SU-DHL-6 (cell line): Measurements from ENCODE around the gene SMPDL3A.

Source experiments
- H2AFZ ChIP-seq: fragments of 200-600 bp; sonication (generic); 2 replicates; pipeline ENCODE4 v1.6.1; 2014; ENCODE audit warnings: low read depth, mild to moderate bottlenecking, moderate library complexity, mixed read lengths, antibody characterized with exemption, low read length; ENCODE audit not compliant: severe bottlenecking
- H3F3A ChIP-seq: fragments of 200-600 bp; shearing (Covaris generic); 2 replicates; pipeline ENCODE4 v1.6.0; 2016; ENCODE audit warnings: antibody characterized with exemption, mild to moderate bottlenecking; ENCODE audit not compliant: insufficient read depth
- H3K27ac ChIP-seq: fragments of 200-600 bp; sonication (generic); 2 replicates; pipeline ENCODE4 v1.5.1; 2016; ENCODE audit warnings: low read depth, mild to moderate bottlenecking, low read length, moderate library complexity, mixed read lengths
- H3K27me3 ChIP-seq: fragments of 200-600 bp; sonication (generic), shearing (Covaris generic); 2 replicates; pipeline ENCODE4 v1.6.0; 2014; ENCODE audit warnings: mild to moderate bottlenecking, low read length
- H3K36me3 ChIP-seq: fragments of 200-600 bp; sonication (generic); 2 replicates; pipeline ENCODE4 v1.6.1; 2014; ENCODE audit warnings: mild to moderate bottlenecking, low read length, mixed read lengths
- H3K4me2 ChIP-seq: fragments of 300-600, 200-600 bp; shearing (Covaris generic), sonication (generic); 2 replicates; pipeline ENCODE4 v1.6.0; 2014; ENCODE audit warnings: low read length, low read depth, mild to moderate bottlenecking; ENCODE audit not compliant: poor library complexity, severe bottlenecking
- H3K4me3 ChIP-seq: fragments of 200-600 bp; sonication (generic); 2 replicates; pipeline ENCODE4 v1.5.1; 2014; ENCODE audit warnings: antibody characterized with exemption, low read length, mild to moderate bottlenecking, mixed read lengths; ENCODE audit not compliant: insufficient read depth, poor library complexity, severe bottlenecking
- H3K79me2 ChIP-seq: fragments of 200-600 bp; sonication (generic); 2 replicates; pipeline ENCODE4 v1.6.1; 2014; ENCODE audit warnings: mild to moderate bottlenecking, low read length, moderate library complexity; ENCODE audit not compliant: insufficient read depth
- H3K9ac ChIP-seq: fragments of 200-600 bp; sonication (generic); 2 replicates; pipeline ENCODE4 v1.7.0; 2014; ENCODE audit warnings: mild to moderate bottlenecking, low read length
- H3K9me2 ChIP-seq: fragments of 200-600 bp; sonication (generic); replicated peaks from 2 replicates; pipeline ENCODE4 v1.6.1; 2014; ENCODE audit warnings: low read length; ENCODE audit not compliant: insufficient read depth
- H3K9me3 ChIP-seq: fragments of 200-600 bp; sonication (generic); 2 replicates; pipeline ENCODE4 v1.6.1; 2014; ENCODE audit warnings: low read length, mixed read lengths; ENCODE audit not compliant: insufficient read depth
- H4K20me1 ChIP-seq: fragments of 200-600 bp; sonication (generic); 2 replicates; pipeline ENCODE4 v1.6.1; 2014; ENCODE audit warnings: low read depth, mild to moderate bottlenecking, antibody characterized with exemption, low read length, moderate library complexity, mixed read lengths
- EZH2phosphoT487 ChIP-seq: fragments of 200-600 bp; sonication (generic), shearing (Covaris generic); conservative IDR thresholded peaks from 2 replicates; pipeline ENCODE4 v1.6.1; 2018; ENCODE audit warnings: mild to moderate bottlenecking, antibody characterized with exemption, low read length, moderate library complexity, mixed read lengths
- TF ChIP-seq, protein P1 (sequence below): fragments of 200-600 bp; sonication (generic); IDR thresholded peaks from one replicate; pipeline ENCODE4 v1.5.1; 2017; ENCODE audit warnings: antibody characterized with exemption, mild to moderate bottlenecking, low read length, moderate library complexity; ENCODE audit not compliant: insufficient read depth, poor library complexity, severe bottlenecking

The SMPDL3A gene

DNA sequence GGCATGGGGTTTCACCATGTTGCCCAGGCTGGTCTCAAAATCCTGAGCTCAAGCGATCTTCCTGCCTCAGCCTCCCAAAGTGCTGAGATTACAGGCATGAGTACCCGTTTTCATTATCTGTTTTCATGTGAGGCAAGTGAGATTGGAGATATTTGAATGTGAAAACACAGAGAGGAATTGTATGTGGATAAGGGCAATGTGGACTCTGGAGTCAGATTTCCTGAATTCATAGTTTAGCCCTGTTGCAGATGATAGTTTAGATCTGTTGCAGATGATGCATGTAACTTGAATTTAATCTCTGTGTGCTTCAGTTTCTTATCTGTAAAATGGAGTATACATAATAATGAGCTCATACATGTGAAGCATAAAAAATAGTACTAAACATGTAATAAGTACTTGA is 3.7 kb downstream of the SMPDL3A start:
- H3K4me3 ChIP-seq = no peak overlapping the region
- H3K9me3 ChIP-seq = no peaks in the 10 kb centered on the region
- H3K9ac ChIP-seq = no peak overlapping the region
- H3K27me3 ChIP-seq = no peaks in the 10 kb centered on the region
- H3K9me2 ChIP-seq = no peaks in the 10 kb centered on the region
- no peaks in the 10 kb centered on the region for H3F3A ChIP-seq
- H3K79me2 ChIP-seq = no peaks in the 10 kb centered on the region
- H3K4me2 ChIP-seq = no peak overlapping the region
- no peaks in the 10 kb centered on the region for H4K20me1 ChIP-seq
- no peaks in the 10 kb centered on the region for H3K36me3 ChIP-seq
- no peak overlapping the region for H2AFZ ChIP-seq
- TF ChIP-seq, protein P1, sequence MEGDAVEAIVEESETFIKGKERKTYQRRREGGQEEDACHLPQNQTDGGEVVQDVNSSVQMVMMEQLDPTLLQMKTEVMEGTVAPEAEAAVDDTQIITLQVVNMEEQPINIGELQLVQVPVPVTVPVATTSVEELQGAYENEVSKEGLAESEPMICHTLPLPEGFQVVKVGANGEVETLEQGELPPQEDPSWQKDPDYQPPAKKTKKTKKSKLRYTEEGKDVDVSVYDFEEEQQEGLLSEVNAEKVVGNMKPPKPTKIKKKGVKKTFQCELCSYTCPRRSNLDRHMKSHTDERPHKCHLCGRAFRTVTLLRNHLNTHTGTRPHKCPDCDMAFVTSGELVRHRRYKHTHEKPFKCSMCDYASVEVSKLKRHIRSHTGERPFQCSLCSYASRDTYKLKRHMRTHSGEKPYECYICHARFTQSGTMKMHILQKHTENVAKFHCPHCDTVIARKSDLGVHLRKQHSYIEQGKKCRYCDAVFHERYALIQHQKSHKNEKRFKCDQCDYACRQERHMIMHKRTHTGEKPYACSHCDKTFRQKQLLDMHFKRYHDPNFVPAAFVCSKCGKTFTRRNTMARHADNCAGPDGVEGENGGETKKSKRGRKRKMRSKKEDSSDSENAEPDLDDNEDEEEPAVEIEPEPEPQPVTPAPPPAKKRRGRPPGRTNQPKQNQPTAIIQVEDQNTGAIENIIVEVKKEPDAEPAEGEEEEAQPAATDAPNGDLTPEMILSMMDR = no peak
- no peak overlapping the region for H3K27ac ChIP-seq

DNA sequence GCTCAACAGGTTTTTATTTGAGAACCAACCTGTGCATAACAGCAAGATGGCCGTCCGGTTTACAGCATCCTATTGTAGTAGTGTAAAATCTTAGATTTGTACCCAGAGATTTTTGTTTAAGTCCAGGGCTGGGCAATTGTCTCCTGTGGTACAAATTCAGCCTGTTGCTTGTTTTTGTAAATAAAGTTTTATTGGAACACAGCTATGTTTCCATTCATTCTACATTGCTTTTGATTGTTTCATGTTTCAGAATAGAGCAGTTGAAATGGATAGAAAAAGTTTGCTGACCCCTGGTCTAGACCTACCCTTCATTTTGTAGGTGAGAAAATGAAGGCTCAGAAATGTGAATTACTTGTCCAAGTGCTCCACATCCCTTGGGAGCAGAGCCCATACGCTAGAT is 8.5 kb downstream of the SMPDL3A start:
- H3K36me3 ChIP-seq = no peaks in the 10 kb centered on the region
- no peak overlapping the region for H3K4me3 ChIP-seq
- H3K9ac ChIP-seq = no peak overlapping the region
- no peaks in the 10 kb centered on the region for H3F3A ChIP-seq
- H3K9me2 ChIP-seq = no peaks in the 10 kb centered on the region
- no peak overlapping the region for H3K27ac ChIP-seq
- H2AFZ ChIP-seq = no peak overlapping the region
- H3K9me3 ChIP-seq = no peaks in the 10 kb centered on the region
- TF ChIP-seq, protein P1 = no peak
- TF ChIP-seq EZH2phosphoT487 = no peak
- H3K79me2 ChIP-seq = no peaks in the 10 kb centered on the region
- no peaks in the 10 kb centered on the region for H4K20me1 ChIP-seq
- H3K4me2 ChIP-seq = no peak overlapping the region
- H3K27me3 ChIP-seq = no peaks in the 10 kb centered on the region

- no peaks in the 10 kb centered on the region for H3F3A ChIP-seq
- H3K79me2 ChIP-seq = no peaks in the 10 kb centered on the region
- no peak overlapping the region for H2AFZ ChIP-seq
- no peaks in the 10 kb centered on the region for H3K27me3 ChIP-seq
- no peak overlapping the region for H3K27ac ChIP-seq
- no peak overlapping the region for H3K4me2 ChIP-seq
- no peaks in the 10 kb centered on the region for H3K9me2 ChIP-seq
- H3K9me3 ChIP-seq = no peaks in the 10 kb centered on the region
- no peaks in the 10 kb centered on the region for H4K20me1 ChIP-seq
- no peak overlapping the region for H3K9ac ChIP-seq
- TF ChIP-seq, protein P1 = no peak
- TF ChIP-seq EZH2phosphoT487 = no peak
- no peaks in the 10 kb centered on the region for H3K36me3 ChIP-seq
- no peak overlapping the region for H3K4me3 ChIP-seq
Measured at GRCh38 chr6:122798099-122798641, 9.1 kb downstream of the SMPDL3A start.
